K562 (cell line): Measurements from ENCODE around the gene ATM. TPM values are rescaled to one million over a fixed set of nuclear protein-coding genes. Genes with fewer than 3 reads are reported as not detected.

Experiments used
- ASH1L ChIP-seq: fragments of 450-650 bp; IDR thresholded peaks from 2 replicates; pipeline ENCODE4 v1.6.1; 2018; ENCODE audit warnings: borderline replicate concordance, mild to moderate bottlenecking, low read depth; ENCODE audit not compliant: partially characterized antibody
- BRD9 ChIP-seq: fragments of 450-650 bp; IDR thresholded peaks from 2 replicates; pipeline ENCODE4 v1.6.1; 2018; ENCODE audit warnings: low read depth; ENCODE audit not compliant: partially characterized antibody
- C11orf30 ChIP-seq: fragments of 450-650 bp; IDR thresholded peaks from 2 replicates; pipeline ENCODE4 v1.6.1; 2016; ENCODE audit warnings: low read depth, mild to moderate bottlenecking
- CBX5 ChIP-seq: IDR thresholded peaks from 2 replicates; pipeline ENCODE4 v1.6.1; 2014; ENCODE audit warnings: low read depth, borderline replicate concordance
- COPS2 ChIP-seq: fragments of 450-650 bp; conservative IDR thresholded peaks from 2 replicates; pipeline ENCODE4 v1.6.1; 2016; ENCODE audit warnings: mild to moderate bottlenecking, moderate library complexity
- ERF ChIP-seq: fragments of 450-650 bp; formaldehyde crosslinking; IDR thresholded peaks from 2 replicates; pipeline ENCODE4 v1.4.0; 2020; ENCODE audit warnings: mild to moderate bottlenecking, mixed read lengths
- ESRRB ChIP-seq: fragments of 250-450 bp; sonication (Bioruptor Pico); IDR thresholded peaks from 2 replicates; pipeline ENCODE4 v1.5.0; 2020; ENCODE audit warnings: mild to moderate bottlenecking, moderate library complexity, borderline replicate concordance
- FOXA3 ChIP-seq, 2 experiments: fragments of 450-650 bp in 1 of 2; sonication (generic) in 1 of 2; formaldehyde crosslinking; IDR thresholded peaks in 1 of 2; conservative IDR thresholded peaks in 1 of 2; 2 replicates each; pipeline versions ENCODE4 v1.4.0 to v1.8.0; 2020 to 2022; ENCODE audit warnings: mild to moderate bottlenecking in 2 of 2, missing genetic modification reagents in 1 of 2
- HDGF ChIP-seq: fragments of 450-650 bp; IDR thresholded peaks from 2 replicates; pipeline ENCODE4 v1.6.1; 2016
- HLTF ChIP-seq: fragments of 450-650 bp; IDR thresholded peaks from 2 replicates; pipeline ENCODE4 v1.6.1; 2016
- ILF3 ChIP-seq: fragments of 450-650 bp; IDR thresholded peaks from 2 replicates; pipeline ENCODE4 v1.6.1; 2018; ENCODE audit warnings: antibody characterized with exemption, mild to moderate bottlenecking, moderate library complexity, borderline replicate concordance
- MBD2 ChIP-seq: sonication (generic); IDR thresholded peaks from 2 replicates; pipeline ENCODE4 v1.6.1; 2016; ENCODE audit warnings: low read depth, borderline replicate concordance
- NCOA6 ChIP-seq: fragments of 450-650 bp; IDR thresholded peaks from 2 replicates; pipeline ENCODE4 v1.6.1; 2017; ENCODE audit warnings: mild to moderate bottlenecking
- PCBP1 ChIP-seq: fragments of 200-400 bp; formaldehyde crosslinking; IDR thresholded peaks from 2 replicates; pipeline ENCODE4 v1.6.1; 2018; ENCODE audit warnings: mild to moderate bottlenecking, low read depth, low read length; ENCODE audit not compliant: poor library complexity, severe bottlenecking
- PHF21A ChIP-seq: fragments of 450-650 bp; IDR thresholded peaks from 2 replicates; pipeline ENCODE4 v1.6.1; 2017; ENCODE audit warnings: low read depth, borderline replicate concordance
- RAD51 ChIP-seq: fragments of 450-650 bp; IDR thresholded peaks from 2 replicates; pipeline ENCODE4 v1.7.1; 2016; ENCODE audit warnings: low read depth, mild to moderate bottlenecking, borderline replicate concordance
- SETDB1 ChIP-seq: IDR thresholded peaks from one replicate; pipeline ENCODE4 v1.6.1; 2012; ENCODE audit warnings: low read length, control low read depth, inconsistent platforms
- SMARCE1 ChIP-seq: fragments of 450-650 bp; IDR thresholded peaks from 2 replicates; pipeline ENCODE4 v1.7.1; 2016; ENCODE audit warnings: mild to moderate bottlenecking
- SRSF9 ChIP-seq: fragments of 200-400 bp; formaldehyde crosslinking; IDR thresholded peaks from 2 replicates; pipeline ENCODE4 v1.6.1; 2017; ENCODE audit warnings: low read depth, low read length, borderline replicate concordance
- ZBTB1 ChIP-seq: sonication (generic); formaldehyde crosslinking; IDR thresholded peaks from 2 replicates; pipeline ENCODE4 v1.8.1; 2023; ENCODE audit warnings: missing genetic modification reagents, low read depth, mild to moderate bottlenecking, borderline replicate concordance
- ZC3H8 ChIP-seq: fragments of 450-650 bp; IDR thresholded peaks from 2 replicates; pipeline ENCODE4 v1.6.1; 2017
- ZFX ChIP-seq: sonication (generic); formaldehyde crosslinking; IDR thresholded peaks from 2 replicates; pipeline ENCODE4 v1.8.0; 2022; ENCODE audit warnings: mild to moderate bottlenecking, missing genetic modification reagents, moderate library complexity
- ZNF316 ChIP-seq: fragments of 450-650 bp; IDR thresholded peaks from 2 replicates; pipeline ENCODE4 v1.6.1; 2016
- ZNF699 ChIP-seq: fragments of 250-450 bp; sonication (Bioruptor Pico); IDR thresholded peaks from 2 replicates; pipeline ENCODE4 v1.8.0; 2021; ENCODE audit warnings: mild to moderate bottlenecking, moderate library complexity; ENCODE audit not compliant: insufficient replicate concordance
- ZNF785 ChIP-seq: fragments of 250-450 bp; sonication (Bioruptor Pico); IDR thresholded peaks from 2 replicates; pipeline ENCODE4 v1.4.0; 2020; ENCODE audit warnings: mild to moderate bottlenecking
- polyA plus RNA-seq, 8 experiments: library from polyadenylated mRNA; depleted of rRNA in 4 of 8; stranded (reverse) in 5 of 8; unstranded in 3 of 8; fragments of >200 nt; fragmentation: Nextera tagmentation in 2 of 8; fragmentation: Illumina TruSeq in 1 of 8; extraction: Ambion mirVana in 2 of 8; extraction: Trizol in 1 of 8; gene quantifications; 2 replicates each; pipeline versions ENCODE4 v1.2.1 to v1.2.3, GENCODE V29; 2011 to 2014; ENCODE audit warnings: inconsistent platforms in 1 of 8, missing spikeins in 1 of 8
- total RNA-seq, 7 experiments: library from RNA; depleted of rRNA in 6 of 7; stranded (reverse); fragments of >200 nt in 6 of 7; fragmentation: Illumina TruSeq in 2 of 7; extraction: Trizol in 2 of 7; gene quantifications; 2 replicates each; pipeline versions ENCODE4 v1.2.1 to v1.2.3, GENCODE V29; 2011 to 2021; ENCODE audit warnings: low replicate concordance in 1 of 7
- TF ChIP-seq, protein P1 (sequence below): IDR thresholded peaks from 2 replicates; pipeline ENCODE4 v1.6.1; 2016; ENCODE audit warnings: missing genetic modification characterization, missing compliant biosample characterization
- TF ChIP-seq, protein P2 (sequence below): fragments of 450-650 bp; IDR thresholded peaks from 2 replicates; pipeline ENCODE4 v1.6.1; 2017; ENCODE audit warnings: antibody characterized with exemption

The ATM gene
- total and polyA plus RNA-seq, 9 of the 15 experiments (the other 6 are each of a cell fraction or from before 2014, with no cell fraction given), result 8.3 to 46.8 (median 26.2) TPM

DNA sequence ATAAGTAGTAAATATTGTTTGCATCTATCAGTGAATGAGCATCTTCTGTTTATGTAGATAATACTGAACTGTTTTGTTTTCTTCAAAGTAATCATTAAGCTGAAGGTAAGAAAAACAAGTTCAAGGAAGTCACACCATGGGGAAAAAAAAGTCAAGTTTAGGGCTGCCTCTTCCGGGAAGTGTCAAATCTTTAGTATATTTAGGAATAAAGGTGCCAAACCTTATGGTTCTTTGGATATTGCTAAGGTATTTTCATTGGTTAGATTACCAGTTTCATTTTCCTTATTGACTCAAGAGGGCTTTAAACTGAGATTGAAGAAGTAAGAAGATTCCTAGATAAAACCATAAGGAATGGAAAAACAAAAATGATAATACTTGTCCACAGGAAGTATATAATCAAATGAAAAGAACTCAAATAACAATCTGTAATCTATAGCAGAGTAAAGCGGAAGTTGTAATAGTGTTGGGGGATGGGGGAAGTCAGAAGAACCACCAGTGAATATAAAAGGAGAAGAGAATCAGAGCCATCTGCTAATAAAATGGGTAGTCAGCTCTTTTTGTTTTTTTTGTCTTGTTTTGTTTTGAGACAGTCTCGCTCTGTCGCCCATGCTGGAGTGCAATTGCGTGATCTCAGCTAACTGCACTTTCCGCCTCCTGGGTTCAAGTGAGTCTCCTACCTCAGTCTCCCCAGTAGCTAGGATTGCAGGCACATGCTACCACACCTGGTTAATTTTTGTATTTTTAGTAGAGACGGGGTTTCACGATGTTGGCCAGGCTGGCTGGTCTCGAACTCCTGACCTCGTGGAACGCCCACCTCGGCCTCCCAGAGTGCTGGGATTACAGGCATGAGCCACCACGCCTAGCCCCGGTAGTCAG is 2.3 kb downstream of the ATM start (continued):
- TF ChIP-seq, protein P1, sequence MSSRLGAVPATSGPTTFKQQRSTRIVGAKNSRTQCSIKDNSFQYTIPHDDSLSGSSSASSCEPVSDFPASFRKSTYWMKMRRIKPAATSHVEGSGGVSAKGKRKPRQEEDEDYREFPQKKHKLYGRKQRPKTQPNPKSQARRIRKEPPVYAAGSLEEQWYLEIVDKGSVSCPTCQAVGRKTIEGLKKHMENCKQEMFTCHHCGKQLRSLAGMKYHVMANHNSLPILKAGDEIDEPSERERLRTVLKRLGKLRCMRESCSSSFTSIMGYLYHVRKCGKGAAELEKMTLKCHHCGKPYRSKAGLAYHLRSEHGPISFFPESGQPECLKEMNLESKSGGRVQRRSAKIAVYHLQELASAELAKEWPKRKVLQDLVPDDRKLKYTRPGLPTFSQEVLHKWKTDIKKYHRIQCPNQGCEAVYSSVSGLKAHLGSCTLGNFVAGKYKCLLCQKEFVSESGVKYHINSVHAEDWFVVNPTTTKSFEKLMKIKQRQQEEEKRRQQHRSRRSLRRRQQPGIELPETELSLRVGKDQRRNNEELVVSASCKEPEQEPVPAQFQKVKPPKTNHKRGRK, result peak; percentile 31; the same call in 1 of the 2 replicates
- TF ChIP-seq CBX5 (no peak), SMARCE1 (0 out of 2 replicates have a peak, but pooled peaks have one; percentile 9), PCBP1 (no peak), ERF (CRISPR knock-in tag) (no peak), ILF3 (no peak), BRD9 (no peak), ASH1L (peak; percentile 18), ZNF699 (CRISPR knock-in tag) (no peak), ESRRB (no peak), COPS2 (no peak), PHF21A (no peak), HLTF (no peak), HDGF (no peak), MBD2 (no peak), C11orf30 (peak; percentile 82), FOXA3 (CRISPR knock-in tag; conservative IDR thresholded peaks at IDR 0.05 in 1 of 2, IDR thresholded peaks at IDR 0.05 in 1 of 2) (no peak), ZNF316 (peak; percentile 94), ZBTB1 (CRISPR knock-in tag) (no peak), ZNF785 (no peak), ZC3H8 (no peak), ZFX (no peak), NCOA6 (no peak), SRSF9 (no peak), RAD51 (no peak), SETDB1 (no peak)
- TF ChIP-seq, protein P2, sequence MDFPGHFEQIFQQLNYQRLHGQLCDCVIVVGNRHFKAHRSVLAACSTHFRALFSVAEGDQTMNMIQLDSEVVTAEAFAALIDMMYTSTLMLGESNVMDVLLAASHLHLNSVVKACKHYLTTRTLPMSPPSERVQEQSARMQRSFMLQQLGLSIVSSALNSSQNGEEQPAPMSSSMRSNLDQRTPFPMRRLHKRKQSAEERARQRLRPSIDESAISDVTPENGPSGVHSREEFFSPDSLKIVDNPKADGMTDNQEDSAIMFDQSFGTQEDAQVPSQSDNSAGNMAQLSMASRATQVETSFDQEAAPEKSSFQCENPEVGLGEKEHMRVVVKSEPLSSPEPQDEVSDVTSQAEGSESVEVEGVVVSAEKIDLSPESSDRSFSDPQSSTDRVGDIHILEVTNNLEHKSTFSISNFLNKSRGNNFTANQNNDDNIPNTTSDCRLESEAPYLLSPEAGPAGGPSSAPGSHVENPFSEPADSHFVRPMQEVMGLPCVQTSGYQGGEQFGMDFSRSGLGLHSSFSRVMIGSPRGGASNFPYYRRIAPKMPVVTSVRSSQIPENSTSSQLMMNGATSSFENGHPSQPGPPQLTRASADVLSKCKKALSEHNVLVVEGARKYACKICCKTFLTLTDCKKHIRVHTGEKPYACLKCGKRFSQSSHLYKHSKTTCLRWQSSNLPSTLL, result no peak
